DMS53 treated with DMSO at 0.1 percent for 48 hours (cell line): ENCODE measurements around the gene VSTM4.

ENCODE experiments used
- DNase-seq: peaks from one replicate; lab custom pipeline; 2025; ENCODE audit not compliant: unreplicated experiment; lab: John Stamatoyannopoulos, UW

The VSTM4 gene

GRCh38 chr10:49117376-49118070 lies 2.2 kb upstream of the VSTM4 start:
- DNase-seq = no peak

GRCh38 chr10:49116509-49117375 lies 1.4 kb upstream of the VSTM4 start:
- DNase-seq = no peak

- DNase-seq = no peak
Measured at GRCh38 chr10:49115796-49116508, 630 bp upstream of the VSTM4 start.

- DNase-seq = no peak
Measured at GRCh38 chr10:49114718-49115014, 656 bp downstream of the VSTM4 start.

- DNase-seq = no peak
Measured at GRCh38 chr10:49113741-49114141, 1.6 kb downstream of the VSTM4 start.

- no peak for DNase-seq
Measured at GRCh38 chr10:49112851-49113250, 2.5 kb downstream of the VSTM4 start.

GRCh38 chr10:49112098-49112497 lies 3.2 kb downstream of the VSTM4 start:
- no peak for DNase-seq

- DNase-seq = no peak
Measured at GRCh38 chr10:49111320-49111698, 4.0 kb downstream of the VSTM4 start.

- DNase-seq = no peak
Measured at GRCh38 chr10:49110684-49111319, 4.5 kb downstream of the VSTM4 start.

GRCh38 chr10:49109669-49110340 lies 5.5 kb downstream of the VSTM4 start:
- DNase-seq = no peak

- no peak for DNase-seq
Measured at GRCh38 chr10:49108656-49109055, 6.7 kb downstream of the VSTM4 start.

- DNase-seq = no peak
Measured at GRCh38 chr10:49107887-49108267, 7.4 kb downstream of the VSTM4 start.

- DNase-seq = no peak
Measured at GRCh38 chr10:49107111-49107886, 8.0 kb downstream of the VSTM4 start.

GRCh38 chr10:49106451-49106850 lies 8.9 kb downstream of the VSTM4 start:
- DNase-seq = no peak

GRCh38 chr10:49105076-49105475 lies 10.2 kb downstream of the VSTM4 start:
- no peak for DNase-seq

GRCh38 chr10:49104323-49104722 lies 11.0 kb downstream of the VSTM4 start:
- no peak for DNase-seq

- DNase-seq = no peak
Measured at GRCh38 chr10:49103761-49104160, 11.6 kb downstream of the VSTM4 start.

GRCh38 chr10:49099046-49099445 lies 16.3 kb downstream of the VSTM4 start:
- DNase-seq = no peak

- no peak for DNase-seq
Measured at GRCh38 chr10:49096890-49097445, 18.4 kb downstream of the VSTM4 start.

GRCh38 chr10:49094646-49095045 lies 20.7 kb downstream of the VSTM4 start:
- DNase-seq = no peak
